Activated CD4-positive, CD25-positive, alpha-beta regulatory T cell (primary cell): ENCODE measurements around the gene BCL2L15.
"Not testable (repeated sequence)": the region's sequence is repeated elsewhere in the genome, so short reads cannot be mapped to it uniquely, and the experiment has no call there.

Experiments
- DNase-seq, 4 experiments: peaks; one replicate each; lab custom pipeline; 2025; lab: John Stamatoyannopoulos, UW

The BCL2L15 gene

DNA sequence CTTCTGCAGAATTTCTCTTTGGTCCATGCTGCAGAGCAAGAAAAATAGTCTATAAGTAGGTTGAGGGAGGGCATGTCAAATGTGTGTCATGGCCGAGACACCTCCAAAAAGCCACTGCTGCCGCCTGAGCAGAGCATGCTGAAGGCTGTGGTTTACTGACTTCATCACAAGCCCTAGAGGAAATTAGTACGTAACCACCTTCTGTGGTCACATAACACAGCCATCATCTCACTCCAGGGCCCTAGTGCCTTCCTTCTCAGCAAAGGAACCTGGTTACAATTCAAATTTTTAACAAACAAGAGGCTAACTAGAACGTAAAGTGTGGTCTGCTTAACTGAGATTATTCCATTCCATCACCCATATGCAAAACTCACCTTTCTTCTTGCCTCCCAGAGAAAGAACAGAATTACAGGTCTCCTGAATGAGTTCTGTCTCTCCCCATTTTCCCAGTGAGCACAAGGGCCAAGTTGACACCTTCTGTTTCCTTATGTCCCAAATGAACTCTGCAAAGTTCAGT, 15.7 kb downstream of the BCL2L15 start, which contains the start of gene PTPN22:
TSS of gene PTPN22 (minus strand) at position 116 of the 517 bp plus-strand sequence.
- peak; percentile 19 to 61 (median 57) for DNase-seq

DNA sequence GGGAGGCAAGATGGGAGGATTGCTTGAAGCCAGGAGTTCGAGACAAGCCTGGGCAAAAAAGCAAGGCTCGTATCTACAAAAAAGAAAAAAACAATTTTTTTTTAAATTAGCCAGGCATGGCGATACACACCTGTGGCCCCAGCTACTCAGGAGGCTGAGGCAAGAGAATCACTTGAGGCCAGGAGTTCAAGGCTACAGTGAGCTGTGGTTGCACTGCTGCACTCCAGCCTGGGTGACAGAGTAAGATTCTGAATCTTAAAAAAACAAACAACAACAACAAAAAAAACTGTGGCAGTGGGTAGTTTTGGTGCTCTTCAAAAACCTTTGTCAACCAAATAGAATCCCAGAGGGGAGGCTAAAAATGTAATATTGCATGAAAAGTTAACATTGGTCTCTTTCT, 16.6 kb downstream of the BCL2L15 start:
- DNase-seq: no peak

DNA sequence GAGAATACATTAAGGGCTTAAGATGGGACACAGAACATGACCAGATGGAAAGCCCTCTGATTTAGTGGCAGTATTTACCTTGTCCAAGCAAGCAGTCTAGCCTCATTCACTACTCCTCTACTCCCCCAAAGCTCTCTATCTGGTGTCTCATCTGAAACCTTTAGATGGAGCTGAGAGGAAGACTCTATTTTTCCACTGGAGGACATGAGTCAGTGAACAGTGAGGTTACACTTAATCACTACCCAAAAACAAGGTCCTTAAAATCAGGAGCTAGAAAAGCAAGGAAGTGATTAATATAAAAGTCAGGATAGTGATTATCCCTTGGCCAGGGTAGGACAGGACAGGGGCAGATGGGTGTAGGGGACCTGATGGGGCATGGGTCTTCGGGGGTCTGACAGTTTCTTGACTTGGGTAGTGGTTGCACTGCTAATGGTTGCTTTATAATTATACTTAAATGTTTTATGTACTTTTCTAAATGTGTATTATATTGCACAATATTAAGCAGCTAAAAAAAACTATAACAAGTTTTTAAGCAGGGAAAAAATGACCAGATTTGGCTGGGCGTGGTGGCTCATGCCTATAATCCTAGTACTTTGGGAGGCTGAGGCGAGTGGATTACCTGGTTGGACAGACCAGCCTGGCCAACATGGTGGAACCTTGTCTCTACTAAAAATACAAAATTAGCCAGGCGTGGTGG, 18.8 kb downstream of the BCL2L15 start:
- no peak for DNase-seq

DNA sequence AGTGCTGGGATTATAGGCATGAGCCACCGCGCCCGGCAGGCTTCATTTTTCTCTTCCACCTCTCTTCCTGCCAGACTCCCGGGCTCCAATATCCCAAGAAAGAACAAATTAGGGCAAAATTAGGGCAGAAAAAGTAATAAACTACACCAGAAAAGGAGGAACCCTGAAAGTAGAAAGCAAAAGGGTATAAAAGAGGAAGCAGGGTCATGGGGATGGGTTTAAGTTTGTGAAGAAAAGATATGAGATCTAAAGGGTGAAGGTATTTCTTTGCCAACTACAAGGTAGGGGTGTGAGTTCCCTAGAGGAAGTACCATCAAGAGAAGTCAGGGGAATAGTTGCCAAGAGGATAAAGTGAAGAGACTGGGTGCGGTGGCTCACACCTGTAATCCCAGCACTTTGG, 25.7 kb downstream of the BCL2L15 start:
- no peak for DNase-seq

DNA sequence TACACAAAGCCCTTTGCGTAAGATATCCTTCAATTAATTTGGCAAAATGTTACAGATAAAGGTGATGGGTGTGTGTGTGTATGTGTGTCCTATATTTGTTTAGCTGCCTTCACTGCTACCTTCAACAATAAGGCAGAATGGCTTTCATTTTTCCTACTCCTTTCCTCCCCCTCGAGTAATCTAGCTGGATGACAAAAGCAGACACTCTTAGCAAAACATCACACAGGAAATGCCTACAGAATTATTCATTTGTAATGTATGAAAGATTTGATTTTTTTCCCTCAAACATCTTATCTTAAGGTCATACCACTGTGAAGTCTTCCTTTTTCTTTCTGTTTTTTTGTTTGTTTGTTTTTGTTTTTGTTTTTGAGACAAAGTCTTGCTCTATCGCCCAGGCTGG, 26.5 kb downstream of the BCL2L15 start:
- no peak for DNase-seq

DNA sequence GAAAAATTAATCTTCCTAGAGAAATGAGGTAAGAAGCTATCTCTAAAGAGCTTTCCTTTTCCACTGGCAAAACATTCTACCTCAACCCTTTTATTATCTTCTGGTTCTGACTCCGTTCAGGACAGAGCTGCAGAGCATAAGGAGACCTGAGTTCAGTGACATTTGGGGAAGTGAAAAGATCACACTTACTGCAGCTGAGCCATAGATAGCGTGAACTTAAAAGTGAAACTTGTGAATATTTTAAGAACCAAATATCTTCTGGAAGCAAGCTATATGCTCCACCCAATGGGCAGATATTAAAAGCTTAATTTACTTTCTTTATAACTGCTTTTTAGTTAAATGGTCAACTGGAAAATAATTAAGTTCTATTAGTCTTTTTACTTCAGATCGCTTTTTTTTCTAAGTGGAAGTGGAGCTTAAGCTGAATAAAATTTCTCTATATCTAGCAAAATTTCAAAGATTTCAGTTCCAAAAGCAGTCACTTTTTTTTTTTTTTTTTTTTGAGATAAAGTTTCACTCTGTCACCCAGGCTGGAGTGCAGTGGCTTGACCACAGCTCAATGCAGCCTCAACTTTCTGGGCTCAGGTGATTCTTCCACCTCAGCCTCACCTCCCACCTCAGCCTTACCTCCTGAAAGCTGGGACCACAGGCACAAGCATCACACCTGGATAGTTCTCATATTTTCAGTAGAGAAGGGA, 27.8 kb downstream of the BCL2L15 start:
- DNase-seq: no peak

DNA sequence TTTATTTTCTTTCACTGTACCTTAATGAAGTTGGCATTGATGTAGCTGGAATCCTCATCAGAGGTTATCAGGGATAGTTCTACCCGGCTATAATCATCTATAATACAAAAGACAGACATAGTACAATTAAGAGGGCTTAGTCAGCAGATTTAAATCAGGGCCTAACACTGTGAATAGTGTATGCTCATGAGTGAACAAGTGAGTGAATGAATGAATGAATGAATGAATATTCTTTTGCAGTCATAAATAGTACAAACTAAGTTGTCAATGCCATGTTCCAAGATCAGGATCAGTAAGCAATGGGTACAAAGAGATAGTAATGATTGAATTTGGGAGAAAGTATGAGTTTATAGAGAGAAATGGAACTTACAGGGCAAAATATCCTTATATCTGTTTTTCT, 28.4 kb downstream of the BCL2L15 start:
- DNase-seq: no peak

DNA sequence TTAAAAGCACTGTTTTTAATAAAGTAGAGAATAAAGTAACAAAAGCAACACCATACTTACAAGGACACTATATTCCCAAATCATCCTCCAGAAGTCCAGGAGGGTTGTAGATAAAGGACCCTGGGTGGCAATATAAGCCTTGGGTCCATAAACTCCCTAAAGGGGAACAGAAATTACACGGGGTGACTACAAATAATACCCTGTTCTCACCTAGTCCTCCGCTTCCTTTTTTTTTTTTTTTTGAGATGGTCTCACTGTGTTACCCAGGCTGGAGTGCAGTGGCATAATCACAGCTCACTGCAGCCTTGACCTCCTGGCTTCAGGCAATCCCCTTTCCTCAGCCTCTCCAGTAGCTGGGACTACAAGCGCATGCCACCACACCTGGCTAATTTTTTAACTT, 29.0 kb downstream of the BCL2L15 start:
- DNase-seq: no peak

DNA sequence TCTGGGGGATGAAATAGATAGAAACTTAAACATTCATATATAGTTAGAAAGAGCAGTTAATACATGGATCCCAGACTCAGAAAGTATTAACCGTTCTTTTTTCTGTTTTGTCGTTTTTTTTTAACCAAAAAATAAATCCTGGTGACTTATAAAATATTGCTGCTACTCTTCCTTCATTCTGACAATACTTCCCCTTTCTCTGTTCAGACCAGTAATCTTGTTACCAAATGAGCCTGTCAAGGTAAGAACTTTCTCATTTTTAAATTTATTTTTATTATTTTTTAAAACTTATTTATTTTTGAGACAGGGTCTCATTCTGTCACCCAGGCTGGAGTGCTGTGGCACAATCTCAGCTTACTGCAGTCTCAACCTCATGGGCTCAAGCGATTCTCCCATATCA, 29.6 kb downstream of the BCL2L15 start:
- DNase-seq: no peak

DNA sequence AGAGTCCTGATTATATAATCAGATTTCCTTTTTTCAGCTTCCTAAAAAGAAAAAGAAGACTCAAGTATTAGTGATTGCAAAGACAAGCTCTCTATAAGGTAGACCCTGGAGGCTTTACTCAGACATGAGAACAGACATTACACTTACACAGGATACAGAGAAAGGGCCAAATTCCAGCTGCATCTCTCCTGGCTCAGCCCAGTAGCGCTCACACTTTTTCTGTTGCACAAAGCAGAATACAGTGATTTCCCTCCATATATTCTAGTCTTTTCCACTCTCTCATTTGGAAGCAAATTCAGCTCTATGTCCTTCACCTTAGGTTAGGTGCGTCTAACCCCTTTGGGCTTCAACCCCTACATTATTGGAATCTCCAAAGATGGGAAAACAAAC, 31.0 kb downstream of the BCL2L15 start:
- DNase-seq: no peak

DNA sequence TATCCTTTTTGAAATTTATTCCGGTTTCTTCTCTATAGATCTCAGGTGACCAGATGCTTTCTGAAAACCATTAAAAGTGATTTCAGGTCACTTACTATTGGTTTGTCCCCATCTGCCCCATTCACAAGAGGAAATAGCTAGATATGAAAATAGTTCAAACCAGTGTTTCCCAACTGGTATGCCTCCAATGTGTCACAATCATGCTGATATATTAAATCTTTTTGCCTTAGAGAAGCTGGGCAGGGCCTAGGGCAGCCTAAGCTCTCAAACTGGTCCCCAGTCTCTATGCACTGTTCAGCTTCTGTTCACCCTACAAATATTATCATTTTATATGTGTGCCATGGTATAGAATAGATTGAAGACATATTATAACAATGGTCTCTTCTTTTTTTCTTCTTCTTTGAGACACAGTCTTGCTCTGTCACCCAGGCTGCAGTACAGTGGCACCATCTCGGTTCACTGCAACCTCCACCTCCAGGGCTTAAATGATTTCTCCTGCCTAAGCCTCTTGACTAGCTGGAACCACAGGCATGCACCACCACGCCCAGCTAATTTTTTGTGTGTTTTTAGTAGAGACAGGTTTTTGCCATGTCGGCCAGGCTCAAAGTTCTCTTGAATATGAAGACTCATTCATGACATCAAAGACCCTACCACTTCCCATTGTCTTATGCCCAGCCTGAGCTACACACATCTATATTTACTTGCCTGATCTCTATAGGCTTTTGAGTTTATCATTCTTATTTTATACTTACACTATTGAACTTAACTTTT, 31.6 kb downstream of the BCL2L15 start:
- DNase-seq: no peak

DNA sequence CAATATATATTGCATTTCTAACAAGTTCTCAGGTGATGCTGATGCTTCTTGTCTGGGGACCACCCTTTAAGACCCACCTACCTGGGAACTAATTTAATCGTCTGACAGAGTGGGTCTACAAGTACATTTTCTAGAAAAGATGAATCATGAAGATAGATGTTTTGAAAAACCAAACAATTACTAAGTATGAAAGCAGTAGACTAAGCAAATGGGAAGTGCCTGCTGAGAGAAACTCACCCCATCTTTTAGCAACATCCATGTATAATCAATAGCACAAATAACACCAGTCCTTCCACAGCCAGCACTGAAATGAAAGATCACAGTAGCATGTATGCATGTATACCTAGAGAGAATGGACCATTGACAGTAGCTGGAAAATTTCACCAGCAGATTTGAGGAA, 33.1 kb downstream of the BCL2L15 start:
- no peak for DNase-seq

DNA sequence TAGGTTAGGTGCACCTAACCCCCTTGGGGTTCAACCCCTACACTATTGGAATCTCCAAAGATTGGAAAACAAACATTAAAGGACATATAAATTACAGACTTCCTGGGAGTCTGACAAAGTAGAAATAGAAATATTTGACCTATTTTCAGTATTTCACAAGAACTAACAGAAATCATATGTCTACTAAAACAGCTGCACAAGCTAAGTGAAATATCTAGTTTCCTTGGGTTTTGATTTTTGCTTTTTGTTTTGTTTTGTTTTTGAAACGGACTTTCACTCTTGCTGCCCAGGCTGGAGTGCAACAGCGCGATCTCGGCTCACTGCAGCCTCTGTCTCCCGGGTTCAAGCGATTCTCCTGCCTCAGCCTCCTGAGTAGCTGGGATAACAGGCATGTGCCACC, 34.7 kb downstream of the BCL2L15 start:
- not testable (repeated sequence) for DNase-seq

DNA sequence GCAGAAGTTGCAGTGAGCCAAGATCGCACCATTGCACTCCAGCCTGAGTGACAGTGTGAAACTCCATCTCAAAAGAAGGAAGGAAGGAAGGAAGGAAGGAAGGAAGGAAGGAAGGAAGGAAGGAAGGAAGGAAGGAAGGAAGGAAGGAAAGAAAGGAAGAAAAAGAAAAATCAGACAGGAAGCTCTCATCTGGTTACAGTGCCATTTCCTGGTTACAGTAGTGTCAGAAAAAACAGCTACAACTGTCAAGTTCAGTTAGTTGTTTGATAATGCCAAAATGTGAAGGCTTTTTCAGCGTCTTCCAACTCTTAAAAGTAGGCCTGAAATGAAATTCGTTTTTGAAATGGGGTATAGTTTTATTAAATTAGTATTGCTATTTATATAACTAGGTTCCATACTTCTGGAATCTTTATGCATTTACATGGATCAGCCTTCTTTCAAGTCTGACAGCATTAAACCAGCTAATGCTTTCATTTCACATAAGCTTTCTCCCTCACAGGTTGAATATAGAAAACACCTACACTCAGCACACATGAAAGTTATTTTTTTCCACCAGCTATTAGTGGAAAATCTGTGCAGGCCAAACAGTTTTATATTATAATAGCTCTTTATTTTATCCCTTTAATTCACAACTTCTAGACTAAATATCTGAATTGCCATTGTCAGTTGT, 37.1 kb downstream of the BCL2L15 start:
- DNase-seq: no peak

DNA sequence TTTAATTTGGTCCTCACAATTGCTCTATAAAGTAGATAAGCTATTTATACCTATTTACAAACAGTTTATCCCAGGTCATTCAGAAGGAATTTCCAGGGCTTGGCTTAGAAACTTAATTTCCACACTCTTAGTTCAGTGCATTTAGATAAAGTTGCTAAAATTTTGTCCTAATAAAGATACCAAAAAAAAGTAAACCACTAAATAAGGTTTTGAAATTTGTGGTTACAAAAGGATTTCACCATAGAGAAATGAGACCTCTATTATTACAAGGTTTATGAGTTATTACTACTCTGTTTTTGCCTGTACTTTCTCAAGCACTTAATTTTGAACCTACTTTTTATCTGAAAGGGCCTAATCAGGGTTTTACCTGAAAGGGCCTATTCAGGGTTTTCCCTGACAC, 38.3 kb downstream of the BCL2L15 start:
- no peak for DNase-seq

DNA sequence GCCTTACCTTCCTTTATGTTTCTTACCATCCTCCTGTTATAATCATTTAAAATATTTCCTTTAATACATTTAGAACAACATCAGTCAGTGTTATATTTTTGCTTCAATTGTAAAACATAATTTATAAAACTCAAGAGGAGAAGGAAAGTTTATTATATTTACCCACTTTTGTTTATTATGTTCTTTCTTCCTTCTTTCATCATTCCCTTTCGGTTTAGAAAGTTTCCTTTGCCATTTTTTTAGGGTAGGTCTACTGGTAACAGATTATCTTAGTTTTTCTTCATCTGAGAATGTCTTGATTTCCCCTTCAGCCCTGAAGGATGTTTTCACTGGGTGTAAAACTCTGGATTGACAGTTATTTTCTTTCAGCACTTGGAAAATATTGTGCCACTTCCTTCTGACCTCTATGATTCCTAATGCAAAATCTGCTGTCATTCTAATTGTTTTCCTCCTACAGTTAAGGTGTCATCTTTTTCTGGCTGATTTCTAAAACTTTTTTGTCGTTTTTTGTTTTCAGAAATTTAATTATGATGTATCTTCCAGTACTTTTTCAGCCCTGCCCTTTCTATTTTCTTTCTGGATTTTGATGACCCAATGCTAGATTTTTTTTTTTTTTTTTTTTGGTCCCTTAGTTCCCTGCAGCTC, 40.9 kb downstream of the BCL2L15 start:
- no peak for DNase-seq

DNA sequence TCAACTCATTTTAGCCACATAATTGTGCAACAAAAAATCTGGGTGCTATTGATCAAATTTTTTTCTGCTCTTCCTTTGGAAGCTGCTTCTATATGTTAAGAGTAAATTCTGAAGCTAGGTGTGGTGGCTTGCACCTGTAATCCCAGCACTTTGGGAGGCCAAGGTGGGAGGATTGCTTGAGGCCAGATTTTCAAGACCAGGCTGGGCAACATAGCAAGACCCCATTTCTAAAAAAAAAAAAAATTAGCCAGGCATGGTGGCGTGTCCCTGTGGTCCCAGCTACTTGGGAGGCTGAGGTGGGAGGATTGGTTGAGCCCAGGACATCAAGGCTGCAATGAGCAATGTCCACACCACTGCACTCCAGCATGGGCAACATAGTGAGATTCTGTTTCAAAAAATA, 50.8 kb downstream of the BCL2L15 start:
- DNase-seq: no peak

DNA sequence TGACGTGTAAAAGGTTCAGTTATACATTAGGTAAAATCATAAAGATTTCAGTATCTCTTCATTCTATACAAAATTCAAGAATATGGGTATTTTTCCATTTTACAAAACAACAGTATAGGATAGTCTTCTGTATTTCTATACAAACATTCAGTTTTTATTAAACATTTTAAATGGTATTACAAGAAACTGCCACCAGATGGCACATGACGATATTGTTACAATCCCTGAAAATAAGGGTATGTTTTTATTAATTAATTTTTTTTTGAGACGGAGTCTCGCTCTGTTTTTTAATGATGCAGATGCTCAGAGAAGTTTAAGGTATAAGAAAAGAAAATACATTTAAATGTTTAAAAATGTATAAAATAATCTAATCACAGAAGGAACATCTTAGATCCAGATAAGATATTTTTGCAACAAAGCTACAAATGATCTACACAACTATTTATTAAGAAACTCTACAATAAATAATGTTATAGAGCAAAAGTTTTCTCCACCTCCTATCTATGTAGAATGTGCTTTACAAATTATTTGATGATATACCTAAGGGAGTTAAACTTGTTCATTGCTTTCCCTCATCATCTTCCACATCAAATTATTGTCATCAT, 51.6 kb downstream of the BCL2L15 start:
- peak in 1 of 4 experiments; percentile 2 for DNase-seq

DNA sequence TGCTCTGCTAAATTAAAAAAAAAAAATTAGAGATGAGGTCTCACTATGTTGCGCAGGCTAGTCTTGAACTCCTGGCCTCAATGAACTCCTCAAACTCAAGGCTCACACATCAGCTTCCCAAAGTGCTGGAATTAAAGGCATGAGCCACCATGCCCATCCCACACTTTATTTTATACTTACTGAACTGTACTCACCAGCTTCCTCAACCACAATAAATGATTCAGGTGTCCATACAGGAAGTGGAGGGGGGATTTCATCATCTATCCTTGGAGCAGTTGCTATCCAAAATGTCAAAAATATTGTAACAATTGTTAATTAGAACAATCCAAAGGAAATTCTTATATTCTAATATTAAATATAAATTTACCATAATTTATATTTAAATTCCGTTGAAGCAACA, 52.7 kb downstream of the BCL2L15 start:
- DNase-seq: no peak
